ENCODE measurements around the gene SYT1.

DNA sequence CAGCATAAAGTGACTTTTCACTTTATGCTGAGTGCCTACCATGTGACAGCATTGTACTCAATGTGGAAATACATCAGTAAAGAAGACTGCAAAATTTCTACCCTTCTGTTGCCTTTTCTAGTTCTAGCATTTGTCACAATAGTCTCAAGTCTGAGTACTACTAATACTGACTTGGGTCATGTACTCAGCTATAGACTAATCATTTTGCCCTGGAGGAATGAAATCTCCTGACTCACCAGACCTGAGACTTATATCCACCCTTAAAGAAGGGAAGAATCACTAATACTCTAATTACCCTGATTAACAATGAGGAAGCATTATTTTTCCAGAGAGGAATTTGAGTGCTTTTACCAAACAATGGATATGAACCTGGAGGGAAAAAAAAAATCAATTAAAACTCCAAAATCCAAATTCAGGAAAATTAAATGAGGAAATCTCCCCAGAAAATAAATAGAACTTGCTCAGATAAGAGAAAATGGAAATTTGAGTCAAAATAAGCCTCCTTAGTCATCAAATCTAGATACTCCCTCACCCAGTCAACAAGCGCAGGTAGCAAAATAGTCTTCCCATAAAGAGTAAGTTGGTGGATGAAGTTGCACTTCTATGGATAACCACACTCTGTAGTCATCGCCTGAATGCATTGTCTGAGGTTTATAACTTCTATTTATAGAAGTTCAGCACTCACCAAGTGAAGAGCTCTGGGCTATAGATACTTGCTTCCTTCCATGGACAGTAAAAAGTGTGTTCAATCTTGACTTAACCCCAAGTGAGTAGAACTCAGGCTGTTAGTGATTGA is 386.6 kb downstream of the SYT1 start:
- no peak for TF ChIP-seq POLR2A (IDR thresholded peaks at IDR 0.05)
- TF ChIP-seq POLR2AphosphoS5 (IDR thresholded peaks at IDR 0.05): no peak

Measured in sigmoid colon (tissue), 4 donors.